Hepatocyte (in vitro differentiated cells): ENCODE data around the gene NABP2.

ENCODE experiments used
- EZH2 ChIP-seq: fragments of 200-600 bp; sonication (generic); IDR thresholded peaks from 2 replicates; pipeline ENCODE4 v1.6.1; 2016; ENCODE audit warnings: antibody characterized with exemption, mild to moderate bottlenecking, borderline replicate concordance
- TF ChIP-seq, protein P1 (sequence below): fragments of 200-600 bp; sonication (generic); IDR thresholded peaks from 2 replicates; pipeline ENCODE4 v1.5.1; 2016; ENCODE audit warnings: antibody characterized with exemption, mild to moderate bottlenecking; ENCODE audit not compliant: poor library complexity

DNA sequence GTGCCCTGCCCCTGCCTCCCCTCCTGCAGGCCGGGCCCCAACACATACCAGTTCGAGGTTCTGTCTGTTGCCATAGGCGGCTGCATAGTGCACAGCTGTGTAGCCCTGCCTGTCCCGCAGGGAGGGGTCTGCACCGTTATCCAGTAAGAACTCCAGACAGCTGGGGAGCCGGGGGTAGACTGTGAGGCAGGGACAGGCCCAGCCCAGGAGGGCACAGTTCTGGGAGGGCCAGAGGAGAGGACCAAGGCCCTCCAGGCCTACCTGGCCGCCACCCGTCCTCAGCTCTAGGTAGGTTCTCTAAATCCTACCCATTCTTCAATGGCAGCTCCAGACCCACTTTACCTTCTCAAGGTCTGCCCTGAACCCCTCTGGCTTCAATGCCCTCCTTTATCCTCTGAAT is 24.6 kb downstream of the NABP2 start:
- TF ChIP-seq, protein P1, sequence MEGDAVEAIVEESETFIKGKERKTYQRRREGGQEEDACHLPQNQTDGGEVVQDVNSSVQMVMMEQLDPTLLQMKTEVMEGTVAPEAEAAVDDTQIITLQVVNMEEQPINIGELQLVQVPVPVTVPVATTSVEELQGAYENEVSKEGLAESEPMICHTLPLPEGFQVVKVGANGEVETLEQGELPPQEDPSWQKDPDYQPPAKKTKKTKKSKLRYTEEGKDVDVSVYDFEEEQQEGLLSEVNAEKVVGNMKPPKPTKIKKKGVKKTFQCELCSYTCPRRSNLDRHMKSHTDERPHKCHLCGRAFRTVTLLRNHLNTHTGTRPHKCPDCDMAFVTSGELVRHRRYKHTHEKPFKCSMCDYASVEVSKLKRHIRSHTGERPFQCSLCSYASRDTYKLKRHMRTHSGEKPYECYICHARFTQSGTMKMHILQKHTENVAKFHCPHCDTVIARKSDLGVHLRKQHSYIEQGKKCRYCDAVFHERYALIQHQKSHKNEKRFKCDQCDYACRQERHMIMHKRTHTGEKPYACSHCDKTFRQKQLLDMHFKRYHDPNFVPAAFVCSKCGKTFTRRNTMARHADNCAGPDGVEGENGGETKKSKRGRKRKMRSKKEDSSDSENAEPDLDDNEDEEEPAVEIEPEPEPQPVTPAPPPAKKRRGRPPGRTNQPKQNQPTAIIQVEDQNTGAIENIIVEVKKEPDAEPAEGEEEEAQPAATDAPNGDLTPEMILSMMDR, result no peak
- TF ChIP-seq EZH2, result no peak
